ENCODE measurements around the gene EPHB1.

GRCh38 chr3:135127946-135128470 is 332.9 kb downstream of the EPHB1 start:
- TF ChIP-seq, protein P1, sequence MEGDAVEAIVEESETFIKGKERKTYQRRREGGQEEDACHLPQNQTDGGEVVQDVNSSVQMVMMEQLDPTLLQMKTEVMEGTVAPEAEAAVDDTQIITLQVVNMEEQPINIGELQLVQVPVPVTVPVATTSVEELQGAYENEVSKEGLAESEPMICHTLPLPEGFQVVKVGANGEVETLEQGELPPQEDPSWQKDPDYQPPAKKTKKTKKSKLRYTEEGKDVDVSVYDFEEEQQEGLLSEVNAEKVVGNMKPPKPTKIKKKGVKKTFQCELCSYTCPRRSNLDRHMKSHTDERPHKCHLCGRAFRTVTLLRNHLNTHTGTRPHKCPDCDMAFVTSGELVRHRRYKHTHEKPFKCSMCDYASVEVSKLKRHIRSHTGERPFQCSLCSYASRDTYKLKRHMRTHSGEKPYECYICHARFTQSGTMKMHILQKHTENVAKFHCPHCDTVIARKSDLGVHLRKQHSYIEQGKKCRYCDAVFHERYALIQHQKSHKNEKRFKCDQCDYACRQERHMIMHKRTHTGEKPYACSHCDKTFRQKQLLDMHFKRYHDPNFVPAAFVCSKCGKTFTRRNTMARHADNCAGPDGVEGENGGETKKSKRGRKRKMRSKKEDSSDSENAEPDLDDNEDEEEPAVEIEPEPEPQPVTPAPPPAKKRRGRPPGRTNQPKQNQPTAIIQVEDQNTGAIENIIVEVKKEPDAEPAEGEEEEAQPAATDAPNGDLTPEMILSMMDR (IDR thresholded peaks at IDR 0.05) = no peak
- TF ChIP-seq POLR2A (IDR thresholded peaks at IDR 0.05) = no peak
